ENCODE measurements around the gene DNAH10. TPM values are rescaled to one million over a fixed set of nuclear protein-coding genes. Genes with fewer than 3 reads are reported as not detected.

DNAH10 gene
- total and polyA plus RNA-seq, 4 donors: 4.5 to 18.1 (median 11.4) TPM

DNA sequence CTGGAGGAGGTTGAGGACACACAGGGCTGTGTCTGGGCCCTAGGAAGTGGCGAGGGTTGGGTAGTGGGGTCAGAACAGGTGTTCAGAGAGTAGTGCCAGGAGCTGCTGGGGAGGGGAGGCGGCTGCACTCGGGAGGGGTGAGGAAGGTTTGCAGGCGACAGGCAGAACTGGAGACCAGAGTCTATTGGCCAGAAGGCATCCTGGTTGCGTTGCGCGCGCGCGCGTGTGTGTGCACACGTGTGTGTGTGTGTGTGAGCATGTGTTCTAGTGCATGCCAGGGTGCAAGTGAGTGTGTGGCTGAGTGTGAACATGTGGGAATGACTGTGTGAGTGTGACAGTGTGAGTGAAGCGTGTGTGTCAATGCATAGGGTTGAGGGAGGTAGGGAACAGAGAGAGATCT, 124.2 kb downstream of the DNAH10 start:
- WGBS (ENCODE audit: insufficient coverage): 90% methylated on average over 13 of the region's 13 CpGs
- H3K9me3 ChIP-seq (ENCODE audit: control insufficient read depth, insufficient read depth, low read length): no peaks in the 10 kb centered on the region
- H3K36me3 ChIP-seq (ENCODE audit: control insufficient read depth, insufficient read depth, low read length): peaks cover 3% of the 10 kb centered on the region
- H3K4me1 ChIP-seq (ENCODE audit: control insufficient read depth, insufficient read depth, low read length): no peaks in the 10 kb centered on the region
- no peaks in the 10 kb centered on the region for H3K27me3 ChIP-seq (ENCODE audit: control insufficient read depth, insufficient read depth, low read length)
- H3K4me3 ChIP-seq (ENCODE audit: low read depth, low read length): no peak overlapping the region
- H3K27ac ChIP-seq (ENCODE audit: low read depth, low read length): no peak overlapping the region
- DNase-seq (ENCODE audit: low read depth in 4 of 6, low spot score in 6 of 6): no peak

DNA sequence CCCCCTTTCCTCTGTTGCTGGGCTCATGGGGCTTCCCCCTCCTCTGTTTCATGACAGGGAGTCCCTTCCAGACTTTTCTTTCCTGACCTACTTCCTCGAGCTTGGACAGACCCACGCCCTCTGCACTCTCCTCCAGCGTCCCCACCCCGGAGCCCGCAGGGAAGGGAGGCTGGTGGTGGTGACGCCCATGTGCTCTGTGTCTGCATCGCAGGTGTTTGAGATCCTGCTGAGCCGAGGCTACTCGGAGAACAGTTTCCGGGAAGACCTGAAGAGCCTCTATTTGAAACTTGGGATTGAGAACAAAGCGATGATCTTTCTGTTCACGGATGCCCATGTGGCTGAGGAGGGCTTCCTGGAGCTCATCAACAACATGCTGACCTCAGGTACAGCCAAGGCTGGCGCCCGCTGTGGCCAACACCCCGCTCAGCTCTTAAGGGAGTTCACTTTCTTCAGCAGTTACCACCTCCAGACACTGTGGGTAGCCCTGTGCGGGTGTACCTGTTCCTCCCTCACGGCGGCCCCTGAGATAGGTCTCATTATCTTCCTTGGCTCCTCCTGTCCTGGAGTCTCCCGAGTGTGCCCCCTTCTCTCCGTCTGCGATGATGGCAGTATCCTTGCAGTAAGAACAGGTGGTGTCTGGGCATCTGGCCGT, 125.0 kb downstream of the DNAH10 start:
- 71% methylated on average over 16 of the region's 22 CpGs for WGBS (ENCODE audit: insufficient coverage)
- Histone ChIP-seq H3K9me3 (ENCODE audit: control insufficient read depth, insufficient read depth, low read length) (no peaks in the 10 kb centered on the region), H3K27me3 (ENCODE audit: control insufficient read depth, insufficient read depth, low read length) (no peaks in the 10 kb centered on the region), H3K36me3 (ENCODE audit: control insufficient read depth, insufficient read depth, low read length) (peaks cover 3% of the 10 kb centered on the region), H3K4me1 (ENCODE audit: control insufficient read depth, insufficient read depth, low read length) (no peaks in the 10 kb centered on the region), H3K27ac (ENCODE audit: low read depth, low read length) (no peak overlapping the region), H3K4me3 (ENCODE audit: low read depth, low read length) (no peak overlapping the region)
- no peak for DNase-seq (ENCODE audit: low read depth in 4 of 6, low spot score in 6 of 6)

DNA sequence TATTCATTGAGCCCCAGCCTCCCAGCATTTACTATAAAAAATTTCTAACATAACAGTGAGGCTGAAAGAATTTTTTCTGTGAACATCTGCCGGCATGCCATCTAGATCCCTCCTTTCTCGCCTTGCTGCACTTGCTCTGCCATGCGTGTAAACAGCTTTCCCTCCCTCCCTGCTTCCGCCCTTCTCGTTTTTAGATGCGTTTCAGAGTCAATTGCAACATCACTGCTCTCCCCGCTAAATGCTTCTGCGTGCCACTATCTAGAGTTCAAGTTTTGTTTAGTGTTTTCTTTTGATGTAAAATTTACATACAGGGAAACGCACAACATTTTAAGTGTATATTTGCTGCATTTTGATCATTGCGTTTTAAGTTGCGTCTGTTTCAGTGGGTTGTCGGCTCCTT, 126.9 kb downstream of the DNAH10 start:
- H3K27ac ChIP-seq (ENCODE audit: low read depth, low read length): no peak overlapping the region
- no peak overlapping the region for H3K4me3 ChIP-seq (ENCODE audit: low read depth, low read length)
- H3K9me3 ChIP-seq (ENCODE audit: control insufficient read depth, insufficient read depth, low read length): no peaks in the 10 kb centered on the region
- no peaks in the 10 kb centered on the region for H3K27me3 ChIP-seq (ENCODE audit: control insufficient read depth, insufficient read depth, low read length)
- H3K36me3 ChIP-seq (ENCODE audit: control insufficient read depth, insufficient read depth, low read length): peaks cover 3% of the 10 kb centered on the region
- peak in 1 of 6 donors; percentile 66 for DNase-seq (ENCODE audit: low read depth in 4 of 6, low spot score in 6 of 6)
- 62% methylated on average over 7 of the region's 12 CpGs for WGBS (ENCODE audit: insufficient coverage)
- no peaks in the 10 kb centered on the region for H3K4me1 ChIP-seq (ENCODE audit: control insufficient read depth, insufficient read depth, low read length)

DNA sequence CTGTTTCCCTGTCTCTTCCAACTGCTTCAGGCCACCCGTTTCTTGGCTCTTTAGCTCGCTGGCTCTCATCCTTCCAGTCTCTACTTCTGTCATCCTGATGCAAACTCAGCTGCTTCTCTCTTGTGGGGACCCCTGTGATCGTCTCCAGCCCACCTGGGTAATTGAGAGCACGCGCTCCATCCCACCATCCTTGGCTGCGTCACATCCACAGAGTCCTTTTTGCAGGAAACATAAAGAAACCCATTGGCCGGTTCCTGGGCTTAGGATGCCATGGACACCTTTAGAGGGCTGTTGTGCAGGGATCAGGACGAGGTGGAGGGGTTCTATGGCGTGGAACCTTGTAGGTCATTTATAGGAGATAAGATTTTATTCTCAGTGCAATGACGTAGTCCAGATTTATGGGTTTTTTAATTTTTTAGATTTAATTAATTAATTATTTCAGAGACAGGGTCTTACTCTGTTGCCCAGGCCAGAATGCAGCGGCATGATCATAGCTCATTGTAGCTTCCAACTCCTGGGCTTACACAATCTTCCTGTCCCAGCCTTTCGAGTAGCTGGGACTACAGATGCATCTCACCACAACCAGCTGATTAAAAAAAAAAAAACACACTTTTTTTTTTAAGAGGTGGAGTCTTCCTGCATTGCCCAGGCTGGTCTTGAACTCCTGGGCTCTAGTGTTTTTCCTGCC, 127.9 kb downstream of the DNAH10 start:
- Histone ChIP-seq H3K9me3 (ENCODE audit: control insufficient read depth, insufficient read depth, low read length) (no peaks in the 10 kb centered on the region), H3K36me3 (ENCODE audit: control insufficient read depth, insufficient read depth, low read length) (peaks cover 3% of the 10 kb centered on the region), H3K27me3 (ENCODE audit: control insufficient read depth, insufficient read depth, low read length) (no peaks in the 10 kb centered on the region), H3K27ac (ENCODE audit: low read depth, low read length) (no peak overlapping the region), H3K4me1 (ENCODE audit: control insufficient read depth, insufficient read depth, low read length) (no peaks in the 10 kb centered on the region), H3K4me3 (ENCODE audit: low read depth, low read length) (no peak overlapping the region)
- DNase-seq (ENCODE audit: low read depth in 4 of 6, low spot score in 6 of 6): no peak
- 96% methylated on average over 8 of the region's 12 CpGs for WGBS (ENCODE audit: insufficient coverage)

DNA sequence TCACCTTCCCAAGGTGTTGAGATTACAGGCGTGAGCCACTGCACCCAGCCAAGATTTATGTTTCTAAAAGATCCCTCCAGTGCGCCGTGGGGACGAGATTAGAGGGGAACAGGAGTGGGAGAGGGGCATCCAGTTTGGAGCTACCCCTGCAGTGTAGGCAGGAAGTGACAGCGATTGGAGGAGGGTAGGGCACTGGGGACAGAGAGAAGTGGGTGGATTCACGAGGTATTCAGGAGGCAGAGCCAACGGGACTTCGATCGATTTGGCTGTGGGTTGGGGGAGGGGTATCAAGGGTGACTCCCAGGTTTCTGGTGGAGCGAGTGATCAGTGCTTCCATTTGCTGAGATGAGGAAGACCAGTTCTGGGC, 128.4 kb downstream of the DNAH10 start:
- Histone ChIP-seq H3K36me3 (ENCODE audit: control insufficient read depth, insufficient read depth, low read length) (peaks cover 3% of the 10 kb centered on the region), H3K27ac (ENCODE audit: low read depth, low read length) (no peak overlapping the region), H3K27me3 (ENCODE audit: control insufficient read depth, insufficient read depth, low read length) (no peaks in the 10 kb centered on the region), H3K4me3 (ENCODE audit: low read depth, low read length) (no peak overlapping the region), H3K9me3 (ENCODE audit: control insufficient read depth, insufficient read depth, low read length) (no peaks in the 10 kb centered on the region), H3K4me1 (ENCODE audit: control insufficient read depth, insufficient read depth, low read length) (peaks cover 1% of the 10 kb centered on the region)
- DNase-seq (ENCODE audit: low read depth in 4 of 6, low spot score in 6 of 6): no peak
- 62% methylated on average over 7 of the region's 10 CpGs for WGBS (ENCODE audit: insufficient coverage)

DNA sequence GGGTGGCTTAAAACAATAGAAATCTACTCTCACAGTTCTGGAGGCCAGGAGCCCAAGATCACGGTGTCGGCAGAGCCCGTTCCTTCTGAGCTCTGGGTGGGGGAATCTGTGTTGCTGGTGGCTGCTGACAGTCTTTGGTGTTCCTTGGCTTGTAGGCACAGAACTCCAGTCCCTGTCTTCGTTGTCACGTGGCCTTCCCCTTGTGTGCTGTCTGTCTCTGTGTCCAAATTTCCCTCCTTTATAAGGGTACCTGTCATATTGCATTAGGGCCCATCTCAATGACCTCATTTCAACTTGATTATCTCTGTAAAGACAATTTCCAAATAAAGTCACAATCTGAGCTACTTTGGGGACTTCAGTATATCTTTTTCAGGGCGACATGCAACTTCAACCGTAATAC, 128.9 kb downstream of the DNAH10 start:
- no peak overlapping the region for H3K4me3 ChIP-seq (ENCODE audit: low read depth, low read length)
- no peaks in the 10 kb centered on the region for H3K27me3 ChIP-seq (ENCODE audit: control insufficient read depth, insufficient read depth, low read length)
- H3K27ac ChIP-seq (ENCODE audit: low read depth, low read length): no peak overlapping the region
- no peak for DNase-seq (ENCODE audit: low read depth in 4 of 6, low spot score in 6 of 6)
- WGBS (ENCODE audit: insufficient coverage): 94% methylated on average over 7 of the region's 7 CpGs
- H3K4me1 ChIP-seq (ENCODE audit: control insufficient read depth, insufficient read depth, low read length): peaks cover 6% of the 10 kb centered on the region
- H3K9me3 ChIP-seq (ENCODE audit: control insufficient read depth, insufficient read depth, low read length): no peaks in the 10 kb centered on the region
- H3K36me3 ChIP-seq (ENCODE audit: control insufficient read depth, insufficient read depth, low read length): peaks cover 3% of the 10 kb centered on the region

DNA sequence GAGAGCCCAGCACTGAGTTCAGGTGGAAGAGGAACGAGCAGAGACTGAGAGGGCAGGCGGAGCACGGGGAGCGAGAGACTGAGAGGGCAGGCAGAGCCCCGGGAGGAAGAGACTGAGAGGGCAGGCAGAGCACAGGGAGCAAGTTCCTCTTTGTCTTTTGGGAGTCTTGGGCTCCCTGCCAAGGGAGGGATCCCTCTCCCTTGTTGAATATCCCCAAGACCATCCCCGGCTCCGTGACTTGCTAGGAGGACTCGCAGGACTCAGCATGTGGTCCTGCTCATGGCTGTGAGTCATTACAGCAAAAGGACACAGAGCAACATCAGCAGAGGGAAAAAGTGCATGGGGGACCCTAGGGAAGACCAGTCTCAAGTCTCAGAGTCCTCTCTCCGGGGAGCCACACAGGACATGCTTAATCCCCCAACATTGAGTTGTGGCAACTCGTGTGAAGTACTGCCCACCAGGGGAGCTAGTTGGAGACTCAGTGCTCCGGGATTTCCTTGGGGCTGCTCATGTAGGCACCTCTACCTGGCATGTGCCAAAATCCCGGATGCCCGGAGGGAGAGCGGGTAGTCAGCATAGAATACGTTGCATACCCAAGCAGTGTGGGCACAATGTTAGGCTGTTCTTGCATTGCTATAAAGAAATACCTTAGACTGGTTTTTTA, 129.5 kb downstream of the DNAH10 start:
- no peaks in the 10 kb centered on the region for H3K9me3 ChIP-seq (ENCODE audit: control insufficient read depth, insufficient read depth, low read length)
- H3K27me3 ChIP-seq (ENCODE audit: control insufficient read depth, insufficient read depth, low read length): no peaks in the 10 kb centered on the region
- DNase-seq (ENCODE audit: low read depth in 4 of 6, low spot score in 6 of 6): no peak
- H3K4me1 ChIP-seq (ENCODE audit: control insufficient read depth, insufficient read depth, low read length): peaks cover 7% of the 10 kb centered on the region
- no peak overlapping the region for H3K4me3 ChIP-seq (ENCODE audit: low read depth, low read length)
- no peaks in the 10 kb centered on the region for H3K36me3 ChIP-seq (ENCODE audit: control insufficient read depth, insufficient read depth, low read length)
- H3K27ac ChIP-seq (ENCODE audit: low read depth, low read length): no peak overlapping the region
- 69% methylated on average over 14 of the region's 15 CpGs for WGBS (ENCODE audit: insufficient coverage)

DNA sequence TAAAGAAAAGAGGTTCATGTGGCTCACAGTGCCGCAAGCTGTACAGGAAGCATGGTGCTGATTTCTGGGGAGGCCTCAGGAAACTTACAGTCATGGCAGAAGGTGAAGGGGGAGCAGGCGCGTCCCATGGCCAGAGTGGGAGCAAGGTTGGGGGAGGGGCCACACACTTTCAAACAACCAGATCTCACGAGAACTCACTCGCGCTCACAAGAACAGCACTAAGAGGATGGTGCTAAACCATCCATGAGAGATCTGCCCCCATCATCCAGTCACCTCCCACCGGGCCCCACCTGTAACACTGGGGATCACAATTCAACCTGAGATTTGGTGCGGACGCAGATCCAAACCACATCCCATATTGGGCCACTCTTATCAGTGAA, 130.1 kb downstream of the DNAH10 start:
- no peak for DNase-seq (ENCODE audit: low read depth in 4 of 6, low spot score in 6 of 6)
- peaks cover 7% of the 10 kb centered on the region for H3K4me1 ChIP-seq (ENCODE audit: control insufficient read depth, insufficient read depth, low read length)
- no peak overlapping the region for H3K27ac ChIP-seq (ENCODE audit: low read depth, low read length)
- H3K4me3 ChIP-seq (ENCODE audit: low read depth, low read length): no peak overlapping the region
- no peaks in the 10 kb centered on the region for H3K9me3 ChIP-seq (ENCODE audit: control insufficient read depth, insufficient read depth, low read length)
- 93% methylated on average over 7 of the region's 9 CpGs for WGBS (ENCODE audit: insufficient coverage)
- no peaks in the 10 kb centered on the region for H3K27me3 ChIP-seq (ENCODE audit: control insufficient read depth, insufficient read depth, low read length)
- no peaks in the 10 kb centered on the region for H3K36me3 ChIP-seq (ENCODE audit: control insufficient read depth, insufficient read depth, low read length)

DNA sequence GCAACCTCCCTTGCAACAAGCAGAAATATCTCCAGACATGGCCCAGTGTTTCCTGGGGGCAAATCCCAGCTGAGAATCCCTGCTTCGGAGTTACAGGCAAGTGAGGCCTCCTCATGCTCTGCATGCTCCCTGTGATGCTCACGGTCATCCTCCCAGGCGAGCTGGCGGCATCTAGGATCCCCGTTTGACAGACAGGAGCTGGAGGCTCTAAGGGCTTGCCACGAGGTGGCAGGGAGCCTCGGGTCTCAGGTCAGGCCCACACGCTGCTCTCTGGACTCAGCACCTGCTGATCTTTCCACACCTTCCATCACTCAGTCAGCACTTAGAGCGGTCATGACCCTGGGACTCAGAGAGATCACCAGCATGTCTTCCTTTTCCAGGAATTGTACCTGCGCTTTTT, 130.8 kb downstream of the DNAH10 start:
- DNase-seq (ENCODE audit: low read depth in 4 of 6, low spot score in 6 of 6): no peak
- Histone ChIP-seq H3K4me3 (ENCODE audit: low read depth, low read length) (no peak overlapping the region), H3K9me3 (ENCODE audit: control insufficient read depth, insufficient read depth, low read length) (no peaks in the 10 kb centered on the region), H3K36me3 (ENCODE audit: control insufficient read depth, insufficient read depth, low read length) (no peaks in the 10 kb centered on the region), H3K4me1 (ENCODE audit: control insufficient read depth, insufficient read depth, low read length) (peaks cover 7% of the 10 kb centered on the region), H3K27me3 (ENCODE audit: control insufficient read depth, insufficient read depth, low read length) (no peaks in the 10 kb centered on the region), H3K27ac (ENCODE audit: low read depth, low read length) (no peak overlapping the region)
- WGBS (ENCODE audit: insufficient coverage): 87% methylated on average over 9 of the region's 10 CpGs

DNA sequence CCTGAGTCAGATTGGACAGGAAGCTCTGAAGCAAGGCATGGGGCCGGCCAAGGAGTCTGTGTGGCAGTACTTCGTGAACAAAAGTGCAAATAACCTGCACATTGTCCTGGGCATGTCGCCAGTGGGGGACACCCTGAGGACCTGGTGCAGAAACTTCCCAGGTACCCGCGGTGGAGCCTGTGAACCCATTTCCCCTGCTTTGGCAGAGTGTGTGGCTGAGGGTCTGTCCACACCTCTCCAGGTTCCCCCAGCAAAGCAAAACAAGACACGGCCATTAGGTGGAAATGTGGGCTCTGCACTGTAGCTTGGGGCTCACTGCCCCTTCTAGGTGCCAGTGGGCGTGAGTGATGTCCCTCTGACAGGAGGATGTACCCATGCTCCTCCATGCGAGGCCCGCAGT, 131.2 kb downstream of the DNAH10 start:
- no peak for DNase-seq (ENCODE audit: low read depth in 4 of 6, low spot score in 6 of 6)
- 93% methylated on average over 9 of the region's 9 CpGs for WGBS (ENCODE audit: insufficient coverage)
- Histone ChIP-seq H3K27ac (ENCODE audit: low read depth, low read length) (no peak overlapping the region), H3K27me3 (ENCODE audit: control insufficient read depth, insufficient read depth, low read length) (no peaks in the 10 kb centered on the region), H3K4me3 (ENCODE audit: low read depth, low read length) (no peak overlapping the region), H3K4me1 (ENCODE audit: control insufficient read depth, insufficient read depth, low read length) (peaks cover 7% of the 10 kb centered on the region), H3K36me3 (ENCODE audit: control insufficient read depth, insufficient read depth, low read length) (no peaks in the 10 kb centered on the region), H3K9me3 (ENCODE audit: control insufficient read depth, insufficient read depth, low read length) (no peaks in the 10 kb centered on the region)
